NK-92 (cell line): ENCODE data around the gene KCNAB1.

Source experiments
- DNase-seq: peaks from one replicate; lab custom pipeline; 2025; ENCODE audit not compliant: unreplicated experiment; lab: John Stamatoyannopoulos, UW

Gene KCNAB1

GRCh38 chr3:156400062-156400461, 279.7 kb downstream of the KCNAB1 start:
- no peak for DNase-seq

- DNase-seq, result no peak
Observed at GRCh38 chr3:156400735-156401134, 280.4 kb downstream of the KCNAB1 start.

GRCh38 chr3:156404217-156404616, 283.8 kb downstream of the KCNAB1 start:
- DNase-seq, result no peak

- DNase-seq, result no peak
Observed at GRCh38 chr3:156406393-156406792, 286.0 kb downstream of the KCNAB1 start.

GRCh38 chr3:156407617-156408225, 287.3 kb downstream of the KCNAB1 start:
- DNase-seq, result no peak

GRCh38 chr3:156409694-156410093, 289.3 kb downstream of the KCNAB1 start:
- DNase-seq, result no peak

- no peak for DNase-seq
Observed at GRCh38 chr3:156412600-156412999, 292.2 kb downstream of the KCNAB1 start.

GRCh38 chr3:156413293-156413892, 293.0 kb downstream of the KCNAB1 start:
- no peak for DNase-seq

GRCh38 chr3:156416846-156417558, 296.6 kb downstream of the KCNAB1 start:
- no peak for DNase-seq

GRCh38 chr3:156417559-156418132, 297.3 kb downstream of the KCNAB1 start:
- DNase-seq, result no peak

GRCh38 chr3:156418428-156418827, 298.1 kb downstream of the KCNAB1 start:
- no peak for DNase-seq

GRCh38 chr3:156421534-156421933, 301.2 kb downstream of the KCNAB1 start:
- no peak for DNase-seq

- no peak for DNase-seq
Observed at GRCh38 chr3:156424758-156425157, 304.4 kb downstream of the KCNAB1 start.

- DNase-seq, result no peak
Observed at GRCh38 chr3:156425651-156426050, 305.3 kb downstream of the KCNAB1 start.

GRCh38 chr3:156429125-156429524, 308.7 kb downstream of the KCNAB1 start:
- no peak for DNase-seq

- DNase-seq, result no peak
Observed at GRCh38 chr3:156431334-156432124, 311.2 kb downstream of the KCNAB1 start.

GRCh38 chr3:156432563-156432962, 312.2 kb downstream of the KCNAB1 start:
- no peak for DNase-seq

- no peak for DNase-seq
Observed at GRCh38 chr3:156433138-156433537, 312.8 kb downstream of the KCNAB1 start.

- DNase-seq, result no peak
Observed at GRCh38 chr3:156433910-156434309, 313.5 kb downstream of the KCNAB1 start.

- no peak for DNase-seq
Observed at GRCh38 chr3:156434921-156435320, 314.5 kb downstream of the KCNAB1 start.

GRCh38 chr3:156443079-156443478, 322.7 kb downstream of the KCNAB1 start:
- DNase-seq, result no peak
